PC-3 (cell line): ENCODE results near the gene GLOD5. TPM values are rescaled to one million over a fixed set of nuclear protein-coding genes. Genes with fewer than 3 reads are reported as not detected.

ENCODE experiments used
- ATAC-seq: fragments of 200-7000 bp; cut with Tn5 transposase; 2 replicates; pipeline ENCODE4 v1.9.1; 2020; ENCODE audit warnings: mild to moderate bottlenecking, moderate library complexity
- BruUV-seq: library from RNA; stranded (reverse); fragments of 400-500 nt; replicated peaks from 2 replicates; lab custom pipeline; 2021; lab: Mats Ljungman, UMichigan
- CTCF ChIA-PET: fragments of 300-600 bp; sonication (Branson Sonifier 250); formaldehyde crosslinking; loops from one replicate; lab custom pipeline; 2022; ENCODE audit warnings: antibody characterized with exemption; lab: Charles Lee
- POLR2A ChIA-PET: fragments of 300-600 bp; sonication (Branson Sonifier 250); formaldehyde crosslinking; loops from one replicate; lab custom pipeline; 2022; ENCODE audit warnings: antibody characterized with exemption; ENCODE audit not compliant: unreplicated experiment; lab: Charles Lee
- DNase-seq: peaks from one replicate; pipeline ENCODE4 v3.0.0-alpha.2; 2015
- H2AFZ ChIP-seq: fragments of 300-600 bp; sonication (generic); 2 replicates; pipeline ENCODE4 v1.6.0; 2016; ENCODE audit warnings: antibody characterized with exemption, low read length
- H3F3A ChIP-seq: fragments of 300-600 bp; sonication (generic); one replicate; pipeline ENCODE4 v1.6.0; 2017; ENCODE audit warnings: antibody characterized with exemption, low read length, control low read depth, mild to moderate bottlenecking; ENCODE audit not compliant: unreplicated experiment
- H3K27ac ChIP-seq: fragments of 300-600 bp; sonication (generic); 2 replicates; pipeline ENCODE4 v1.5.1; 2016; ENCODE audit warnings: mild to moderate bottlenecking, low read length
- H3K27me3 ChIP-seq: fragments of 300-600 bp; sonication (generic); 2 replicates; pipeline ENCODE4 v1.6.1; 2016; ENCODE audit warnings: low read length, mixed read lengths
- H3K36me3 ChIP-seq: fragments of 300-600 bp; sonication (generic); 2 replicates; pipeline ENCODE4 v1.6.1; 2016; ENCODE audit warnings: low read depth, mixed run types, low read length, mixed read lengths
- H3K4me1 ChIP-seq: fragments of 300-600 bp; sonication (generic); 2 replicates; pipeline ENCODE4 v1.5.1; 2016; ENCODE audit warnings: low read length; ENCODE audit not compliant: insufficient read depth
- H3K4me2 ChIP-seq: fragments of 300-600 bp; sonication (generic); 2 replicates; pipeline ENCODE4 v1.6.0; 2016; ENCODE audit warnings: low read length
- H3K4me3 ChIP-seq: fragments of 300-600 bp; sonication (generic); 2 replicates; pipeline ENCODE4 v1.5.1; 2016; ENCODE audit warnings: mild to moderate bottlenecking, low read length, mixed read lengths
- H3K79me2 ChIP-seq: fragments of 300-600 bp; sonication (generic); 2 replicates; pipeline ENCODE4 v1.6.1; 2017; ENCODE audit warnings: low read length, mixed read lengths
- H3K9ac ChIP-seq: fragments of 300-600 bp; sonication (generic); 2 replicates; pipeline ENCODE4 v1.6.0; 2016; ENCODE audit warnings: mild to moderate bottlenecking, low read length
- H3K9me2 ChIP-seq: fragments of 300-600 bp; sonication (generic); replicated peaks from 2 replicates; pipeline ENCODE4 v1.6.1; 2016; ENCODE audit warnings: mixed run types, low read length, mixed read lengths
- H3K9me3 ChIP-seq: fragments of 300-600 bp; sonication (generic); 2 replicates; pipeline ENCODE4 v1.6.1; 2016; ENCODE audit warnings: low read length, mixed read lengths
- H4K20me1 ChIP-seq: fragments of 300-600 bp; sonication (generic); 2 replicates; pipeline ENCODE4 v1.6.1; 2016; ENCODE audit warnings: low read length, mixed read lengths
- CTCF ChIP-seq: fragments of 300-600 bp; sonication (generic); conservative IDR thresholded peaks from 2 replicates; pipeline ENCODE4 v1.5.1; 2017; ENCODE audit warnings: antibody characterized with exemption, low read depth, mild to moderate bottlenecking, low read length
- EZH2 ChIP-seq: fragments of 300-600 bp; sonication (generic); IDR thresholded peaks from one replicate; pipeline ENCODE4 v1.6.1; 2017; ENCODE audit warnings: antibody characterized with exemption, mild to moderate bottlenecking, low read length; ENCODE audit not compliant: unreplicated experiment
- EZH2phosphoT487 ChIP-seq: fragments of 300-600 bp; sonication (generic); IDR thresholded peaks from 2 replicates; pipeline ENCODE4 v1.6.1; 2018; ENCODE audit warnings: mild to moderate bottlenecking, antibody characterized with exemption, low read length, borderline replicate concordance
- intact Hi-C: fragments of 100-400 bp; cut with micrococcal nuclease; formaldehyde crosslinking; loops from 2 replicates; pipeline ENCODE4 v1.9.0; 2023
- total RNA-seq: library from RNA; depleted of rRNA; stranded (reverse); fragments of >200 nt; gene quantifications from 2 replicates; pipeline ENCODE4 v1.2.3, GENCODE V29; 2014

GLOD5 gene
- total RNA-seq, 1 experiment from 2014 or later: not detected

- H3K79me2 ChIP-seq: no peaks in the 10 kb centered on the region
- DNase-seq (no peak), ATAC-seq (no peak)
- no peaks in the 10 kb centered on the region for H3K9me3 ChIP-seq
- intact Hi-C loops: no loop called here
- H3K9me2 ChIP-seq: no peaks in the 10 kb centered on the region
- BruUV-seq: no TSS peak
- no peak overlapping the region for H2AFZ ChIP-seq
- H3K4me3 ChIP-seq: no peak overlapping the region
- CTCF ChIA-PET: no interaction called here
- no peak overlapping the region for H3K4me2 ChIP-seq
- no peaks in the 10 kb centered on the region for H4K20me1 ChIP-seq
- H3K27ac ChIP-seq: no peak overlapping the region
- H3K27me3 ChIP-seq: no peaks in the 10 kb centered on the region
- no peaks in the 10 kb centered on the region for H3F3A ChIP-seq
- no peak overlapping the region for H3K9ac ChIP-seq
- TF ChIP-seq EZH2phosphoT487 (no peak), CTCF (no peak), EZH2 (no peak)
- no peaks in the 10 kb centered on the region for H3K36me3 ChIP-seq
- POLR2A ChIA-PET: no interaction called here
- H3K4me1 ChIP-seq: peaks cover 9% of the 10 kb centered on the region
Measured at GRCh38 chrX:48790477-48790876, 28.9 kb downstream of the GLOD5 start.

- no peaks in the 10 kb centered on the region for H3F3A ChIP-seq
- TF ChIP-seq EZH2 (no peak), EZH2phosphoT487 (no peak)
- no peak overlapping the region for H2AFZ ChIP-seq
- ChIA-PET CTCF (no interaction called here), POLR2A (no interaction called here)
- no peaks in the 10 kb centered on the region for H3K79me2 ChIP-seq
- H3K4me1 ChIP-seq: peaks cover 14% of the 10 kb centered on the region
- no TSS peak for BruUV-seq
- H3K4me2 ChIP-seq: no peak overlapping the region
- H3K9me3 ChIP-seq: no peaks in the 10 kb centered on the region
- ATAC-seq: no peak
- no peak overlapping the region for H3K9ac ChIP-seq
- no peaks in the 10 kb centered on the region for H4K20me1 ChIP-seq
- H3K27ac ChIP-seq: no peak overlapping the region
- no peaks in the 10 kb centered on the region for H3K27me3 ChIP-seq
- no peak overlapping the region for H3K4me3 ChIP-seq
- no peaks in the 10 kb centered on the region for H3K36me3 ChIP-seq
- DNase-seq: no peak
- intact Hi-C loops: no loop called here
- H3K9me2 ChIP-seq: no peaks in the 10 kb centered on the region
Measured at GRCh38 chrX:48791063-48791820, 29.7 kb downstream of the GLOD5 start.

DNA sequence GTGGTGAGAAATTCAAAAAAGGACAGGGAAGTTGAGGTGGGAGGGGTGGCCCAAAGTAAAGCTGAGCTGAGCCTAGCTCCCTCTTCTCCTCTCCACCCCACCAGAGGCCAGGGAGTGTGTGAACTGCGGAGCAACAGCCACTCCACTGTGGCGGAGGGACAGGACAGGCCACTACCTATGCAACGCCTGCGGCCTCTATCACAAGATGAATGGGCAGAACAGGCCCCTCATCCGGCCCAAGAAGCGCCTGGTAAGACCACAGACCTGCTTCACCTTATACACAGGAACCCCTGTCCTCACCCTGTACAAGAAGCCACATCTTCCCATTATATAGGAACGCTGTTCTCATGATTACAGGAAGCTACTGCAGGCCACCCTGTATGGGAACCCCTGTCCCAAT, 30.7 kb downstream of the GLOD5 start:
- H3K4me3 ChIP-seq: no peak overlapping the region
- no peaks in the 10 kb centered on the region for H3K9me2 ChIP-seq
- H3K27me3 ChIP-seq: no peaks in the 10 kb centered on the region
- no peak for DNase-seq
- H3K9me3 ChIP-seq: no peaks in the 10 kb centered on the region
- H3K79me2 ChIP-seq: no peaks in the 10 kb centered on the region
- H4K20me1 ChIP-seq: no peaks in the 10 kb centered on the region
- BruUV-seq: no TSS peak
- CTCF ChIA-PET: no interaction called here
- no peak for ATAC-seq
- no peak overlapping the region for H3K9ac ChIP-seq
- H3K27ac ChIP-seq: no peak overlapping the region
- POLR2A ChIA-PET: no interaction called here
- no peaks in the 10 kb centered on the region for H3K36me3 ChIP-seq
- H3K4me1 ChIP-seq: peaks cover 14% of the 10 kb centered on the region
- H2AFZ ChIP-seq: no peak overlapping the region
- H3K4me2 ChIP-seq: no peak overlapping the region
- TF ChIP-seq EZH2phosphoT487 (no peak), EZH2 (no peak), CTCF (no peak)
- intact Hi-C loops: no loop called here
- no peaks in the 10 kb centered on the region for H3F3A ChIP-seq
